Measurements from ENCODE around the gene OR2C1.

Gene OR2C1

DNA sequence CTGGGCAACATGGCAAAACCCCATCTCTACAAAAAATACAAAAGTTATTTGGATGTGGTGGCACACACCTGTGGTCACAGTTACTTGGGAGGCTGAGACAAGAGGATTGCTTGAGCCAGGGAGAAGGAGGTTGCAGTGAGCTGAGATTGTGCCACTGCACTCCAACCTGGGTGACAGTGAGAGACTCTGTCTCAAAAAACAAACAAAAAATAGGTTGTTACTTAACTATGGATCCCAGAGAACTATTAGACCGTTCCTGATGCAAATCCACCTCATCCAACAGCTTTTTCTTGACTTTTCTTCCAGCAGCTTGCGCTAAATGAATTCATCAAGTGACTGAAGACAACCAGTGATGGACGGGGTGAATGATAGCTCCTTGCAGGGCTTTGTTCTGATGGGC is at the start of gene OR2C1:
Gene OR2C1, plus strand, starts transcription at position 301 of the 400 bp plus-strand sequence. Its CDS starts 52 bp downstream, at position 353.
- no peak for TF ChIP-seq CTCF (IDR thresholded peaks at IDR 0.05; ENCODE audit: low read depth, low read length)
- no peak for DNase-seq (ENCODE audit: low read depth in 2 of 2)

GRCh38 chr16:3306078-3306477 is 49.6 kb upstream of the OR2C1 start:
- TF ChIP-seq CTCF (IDR thresholded peaks at IDR 0.05; ENCODE audit: low read depth, low read length): no peak
- peak overlapping the region; percentile 80 to 81 for H3K4me3 ChIP-seq (replicated peaks in 1 of 2; ENCODE audit: low read depth in 2 of 2, low read length in 2 of 2)
- DNase-seq (ENCODE audit: low read depth in 2 of 2): no peak

More for the DNA sequence above, at the start of gene OR2C1:
- no peak within 1 kb of the TSS for H3K4me3 ChIP-seq (replicated peaks in 1 of 2; ENCODE audit: low read depth in 2 of 2, low read length in 2 of 2)

DNA sequence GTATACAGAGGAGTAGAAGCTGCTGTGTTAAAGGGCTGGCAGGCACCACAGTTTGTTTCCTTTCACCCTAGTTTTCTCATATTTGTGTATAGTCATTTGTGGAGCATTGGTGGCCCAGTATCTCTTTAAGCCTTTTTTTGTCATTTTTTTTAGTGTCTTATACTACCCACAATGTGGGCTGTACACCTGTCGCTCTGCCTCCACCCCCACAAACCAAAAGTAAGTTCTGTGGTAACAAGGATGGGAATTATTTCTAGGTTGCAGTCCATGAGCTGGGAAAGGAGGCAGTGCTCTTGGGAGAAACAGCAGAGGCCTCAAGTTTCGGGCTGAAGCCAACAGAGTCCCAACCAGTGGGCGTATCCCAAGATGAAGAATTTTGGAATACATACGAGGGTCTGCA is 44.2 kb upstream of the OR2C1 start:
- TF ChIP-seq CTCF (IDR thresholded peaks at IDR 0.05; ENCODE audit: low read depth, low read length): no peak
- no peak overlapping the region for H3K4me3 ChIP-seq (replicated peaks in 1 of 2; ENCODE audit: low read depth in 2 of 2, low read length in 2 of 2)
- DNase-seq (ENCODE audit: low read depth in 2 of 2): no peak

DNA sequence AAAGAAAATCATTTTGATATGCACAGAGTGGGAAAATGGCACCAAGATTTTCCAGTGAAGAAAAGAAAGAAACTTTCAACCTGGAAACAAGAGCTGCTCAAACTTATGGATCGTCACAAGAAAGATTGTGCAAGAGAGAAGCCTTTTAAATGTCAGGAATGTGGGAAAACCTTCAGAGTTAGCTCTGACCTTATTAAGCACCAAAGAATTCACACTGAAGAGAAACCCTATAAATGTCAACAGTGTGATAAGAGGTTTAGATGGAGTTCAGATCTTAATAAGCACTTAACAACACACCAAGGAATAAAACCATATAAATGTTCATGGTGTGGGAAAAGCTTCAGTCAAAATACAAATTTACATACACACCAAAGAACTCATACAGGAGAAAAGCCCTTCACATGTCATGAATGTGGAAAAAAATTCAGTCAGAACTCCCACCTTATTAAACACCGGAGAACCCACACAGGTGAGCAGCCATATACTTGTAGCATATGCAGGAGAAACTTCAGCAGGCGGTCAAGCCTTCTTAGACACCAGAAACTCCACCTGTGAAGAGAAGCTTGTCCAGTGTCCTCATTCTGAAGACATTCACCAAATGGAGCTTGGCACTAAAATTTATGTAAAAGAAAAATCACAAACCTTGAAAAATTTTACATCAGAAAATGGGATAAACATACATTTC is 38.2 kb upstream of the OR2C1 start:
- DNase-seq (ENCODE audit: low read depth in 2 of 2): peak; percentile 18 to 44
- no peak for TF ChIP-seq CTCF (IDR thresholded peaks at IDR 0.05; ENCODE audit: low read depth, low read length)
- no peak overlapping the region for H3K4me3 ChIP-seq (replicated peaks in 1 of 2; ENCODE audit: low read depth in 2 of 2, low read length in 2 of 2)

GRCh38 chr16:3321816-3322215 is 33.9 kb upstream of the OR2C1 start:
- TF ChIP-seq CTCF (IDR thresholded peaks at IDR 0.05; ENCODE audit: low read depth, low read length): no peak
- DNase-seq (ENCODE audit: low read depth in 2 of 2): no peak
- H3K4me3 ChIP-seq (replicated peaks in 1 of 2; ENCODE audit: low read depth in 2 of 2, low read length in 2 of 2): no peak overlapping the region

DNA sequence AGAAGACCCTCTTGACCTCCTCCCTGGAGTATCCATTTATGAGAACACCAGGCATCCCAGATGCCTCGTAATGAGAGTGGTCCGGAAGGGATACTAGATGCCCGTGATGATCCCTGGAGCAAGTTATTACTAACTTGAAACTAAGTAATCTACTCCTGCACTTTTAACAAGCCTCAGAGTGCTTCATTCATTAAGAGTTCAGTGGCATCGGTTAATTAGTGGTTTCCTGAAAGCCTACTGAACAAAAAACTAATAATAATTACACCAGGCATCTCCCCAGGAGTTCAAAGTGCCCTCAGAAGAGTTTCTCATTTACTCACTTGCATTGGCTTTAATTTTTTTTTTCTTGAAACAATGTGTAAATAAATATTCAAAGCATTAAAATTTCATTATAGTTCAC is 28.2 kb upstream of the OR2C1 start:
- no peak for TF ChIP-seq CTCF (IDR thresholded peaks at IDR 0.05; ENCODE audit: low read depth, low read length)
- H3K4me3 ChIP-seq (replicated peaks in 1 of 2; ENCODE audit: low read depth in 2 of 2, low read length in 2 of 2): no peak overlapping the region
- no peak for DNase-seq (ENCODE audit: low read depth in 2 of 2)

DNA sequence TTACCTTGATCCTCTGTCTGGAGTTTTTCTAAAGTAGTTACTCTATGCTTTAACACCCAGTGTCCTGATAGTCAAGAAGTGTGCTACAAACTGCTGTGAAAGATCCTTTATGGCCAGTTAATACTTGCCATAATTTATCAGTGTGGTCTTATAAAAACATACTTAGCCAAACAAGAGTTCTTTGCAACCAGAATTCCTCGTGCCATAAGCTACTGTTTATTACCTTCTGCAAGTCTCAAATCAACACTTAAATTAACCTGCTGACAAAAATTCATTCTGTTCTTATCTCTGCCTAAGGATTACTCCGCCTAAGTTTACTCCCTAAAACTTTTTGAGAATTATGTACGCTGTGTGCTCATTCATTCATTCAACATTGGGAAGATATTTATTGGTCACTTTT is 27.6 kb upstream of the OR2C1 start:
- DNase-seq (ENCODE audit: low read depth in 2 of 2): no peak
- TF ChIP-seq CTCF (IDR thresholded peaks at IDR 0.05; ENCODE audit: low read depth, low read length): no peak
- H3K4me3 ChIP-seq (replicated peaks in 1 of 2; ENCODE audit: low read depth in 2 of 2, low read length in 2 of 2): no peak overlapping the region
